HepG2 (cell line): Measurements from ENCODE around the gene PARP14. TPM values are rescaled to one million over a fixed set of nuclear protein-coding genes. Genes with fewer than 3 reads are reported as not detected.

Experiments used
- EHMT2 ChIP-seq: fragments of 200-600 bp; sonication (generic); IDR thresholded peaks from 2 replicates; pipeline ENCODE4 v1.7.0; 2017; ENCODE audit warnings: antibody characterized with exemption, low read depth, low read length, borderline replicate concordance
- ETV6 ChIP-seq: sonication (generic); formaldehyde crosslinking; conservative IDR thresholded peaks from 2 replicates; pipeline ENCODE4 v1.4.0; 2020; ENCODE audit warnings: missing genetic modification reagents
- HDAC2 ChIP-seq: sonication (generic); formaldehyde crosslinking; IDR thresholded peaks from 2 replicates; pipeline ENCODE4 v1.4.0; 2020; ENCODE audit warnings: missing genetic modification reagents
- HOXD1 ChIP-seq: sonication (generic); formaldehyde crosslinking; IDR thresholded peaks from 2 replicates; pipeline ENCODE4 v1.5.0; 2020; ENCODE audit warnings: missing genetic modification reagents
- IKZF1 ChIP-seq: fragments of 450-650 bp; IDR thresholded peaks from 2 replicates; pipeline ENCODE4 v1.7.1; 2016
- MAF1 ChIP-seq: sonication (generic); formaldehyde crosslinking; IDR thresholded peaks from 2 replicates; pipeline ENCODE4 v1.5.0; 2020; ENCODE audit warnings: missing genetic modification reagents, borderline replicate concordance
- SIN3A ChIP-seq: IDR thresholded peaks from 2 replicates; pipeline ENCODE4 v1.6.1; 2011; ENCODE audit warnings: low read depth, mild to moderate bottlenecking, control low read depth, low read length, borderline replicate concordance
- TARDBP ChIP-seq: sonication (generic); formaldehyde crosslinking; IDR thresholded peaks from 2 replicates; pipeline ENCODE4 v1.8.0; 2022; ENCODE audit warnings: mild to moderate bottlenecking, missing genetic modification reagents
- YEATS4 ChIP-seq: sonication (generic); formaldehyde crosslinking; IDR thresholded peaks from 2 replicates; pipeline ENCODE4 v1.4.0; 2020; ENCODE audit warnings: missing genetic modification reagents, borderline replicate concordance
- ZBTB38 ChIP-seq: sonication (generic); formaldehyde crosslinking; IDR thresholded peaks from 2 replicates; pipeline ENCODE4 v1.5.1; 2020; ENCODE audit warnings: mild to moderate bottlenecking, missing genetic modification reagents
- ZMYM2 ChIP-seq: sonication (generic); formaldehyde crosslinking; IDR thresholded peaks from 2 replicates; pipeline ENCODE4 v1.8.0; 2022; ENCODE audit warnings: mild to moderate bottlenecking, missing genetic modification reagents
- ZMYM3 ChIP-seq: sonication (generic); formaldehyde crosslinking; IDR thresholded peaks from 2 replicates; pipeline ENCODE4 v1.5.1; 2020; ENCODE audit warnings: mild to moderate bottlenecking, missing genetic modification reagents
- ZNF572 ChIP-seq: sonication (generic); formaldehyde crosslinking; IDR thresholded peaks from 2 replicates; pipeline ENCODE4 v1.5.1; 2020; ENCODE audit warnings: mild to moderate bottlenecking, missing genetic modification reagents
- ZNF607 ChIP-seq: sonication (generic); formaldehyde crosslinking; IDR thresholded peaks from 2 replicates; pipeline ENCODE4 v1.5.1; 2020; ENCODE audit warnings: missing genetic modification reagents, mild to moderate bottlenecking, borderline replicate concordance
- polyA plus RNA-seq, 8 experiments: library from polyadenylated mRNA; depleted of rRNA in 3 of 8; stranded (reverse) in 7 of 8; unstranded in 1 of 8; fragments of >200 nt; fragmentation: Illumina TruSeq in 4 of 8; extraction: Trizol in 4 of 8; gene quantifications; 2 replicates each; pipeline versions ENCODE4 v1.2.1 to v1.2.3, GENCODE V29; 2011 to 2016; ENCODE audit warnings: low read depth in 4 of 8, missing spikeins in 1 of 8, mixed read lengths in 1 of 8; ENCODE audit not compliant: insufficient read depth in 1 of 8
- total RNA-seq, 5 experiments: library from RNA; depleted of rRNA; stranded (reverse); fragments of >200 nt; fragmentation: Illumina TruSeq; extraction: Trizol; gene quantifications; 2 replicates each; pipeline ENCODE4 v1.2.3, GENCODE V29; 2016; ENCODE audit warnings: low read depth in 1 of 5
- TF ChIP-seq, protein P1 (sequence below): sonication (generic); formaldehyde crosslinking; IDR thresholded peaks from 2 replicates; pipeline ENCODE4 v1.4.0; 2020; ENCODE audit warnings: mild to moderate bottlenecking, missing genetic modification reagents
- TF ChIP-seq, protein P2 (sequence below): sonication (generic); formaldehyde crosslinking; IDR thresholded peaks from 2 replicates; pipeline ENCODE4 v1.4.0; 2020; ENCODE audit warnings: low read depth, mild to moderate bottlenecking, missing genetic modification reagents
- TF ChIP-seq, protein P3 (sequence below): sonication (generic); formaldehyde crosslinking; IDR thresholded peaks from 2 replicates; pipeline ENCODE4 v1.4.0; 2020; ENCODE audit warnings: mild to moderate bottlenecking, missing genetic modification reagents
- TF ChIP-seq, protein P4 (sequence below): sonication (generic); IDR thresholded peaks from 2 replicates; pipeline ENCODE4 v1.6.1; 2016; ENCODE audit warnings: low read depth, borderline replicate concordance
- TF ChIP-seq, protein P5 (sequence below): sonication (generic); formaldehyde crosslinking; IDR thresholded peaks from 2 replicates; pipeline ENCODE4 v1.4.0; 2020; ENCODE audit warnings: missing genetic modification reagents, borderline replicate concordance

Gene PARP14
- total and polyA plus RNA-seq, 2 of the 13 experiments (the other 11 are each of a cell fraction or from before 2014, with no cell fraction given): 9.0 to 19.1 TPM

DNA sequence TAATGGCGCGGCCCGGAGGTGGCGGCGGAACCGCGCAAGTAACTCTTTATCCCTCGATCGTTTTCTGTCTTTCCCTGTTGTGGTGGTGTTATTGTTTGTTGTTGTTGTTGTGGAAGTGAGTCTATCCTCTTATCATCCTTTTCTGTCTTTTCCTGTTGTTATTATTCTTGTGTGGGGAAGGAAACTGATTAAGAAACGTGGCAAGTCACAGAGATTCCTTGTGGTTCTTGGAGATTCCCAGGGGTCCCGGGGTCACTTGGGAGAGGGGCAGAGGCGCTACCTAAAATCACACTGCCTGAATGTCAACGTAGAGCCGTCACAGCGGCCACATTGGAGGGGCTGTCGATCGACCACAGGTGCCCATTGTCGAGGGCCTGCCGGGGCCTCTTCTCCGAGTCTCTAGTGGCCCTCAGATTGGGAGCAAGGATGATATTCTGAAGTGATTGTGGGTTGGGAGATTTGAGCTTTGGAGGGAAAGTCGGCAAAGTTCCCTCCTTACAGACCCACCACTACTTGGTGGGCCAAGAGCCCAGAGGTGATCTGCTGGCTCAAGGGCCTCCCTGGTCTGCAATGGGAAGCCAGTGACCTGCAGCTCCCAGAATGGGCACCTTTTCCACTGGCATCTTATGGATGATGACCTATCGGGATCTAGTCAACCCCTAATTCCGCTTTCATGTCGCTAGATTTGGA is 790 bp downstream of the PARP14 start (continued):
- TF ChIP-seq, protein P1, sequence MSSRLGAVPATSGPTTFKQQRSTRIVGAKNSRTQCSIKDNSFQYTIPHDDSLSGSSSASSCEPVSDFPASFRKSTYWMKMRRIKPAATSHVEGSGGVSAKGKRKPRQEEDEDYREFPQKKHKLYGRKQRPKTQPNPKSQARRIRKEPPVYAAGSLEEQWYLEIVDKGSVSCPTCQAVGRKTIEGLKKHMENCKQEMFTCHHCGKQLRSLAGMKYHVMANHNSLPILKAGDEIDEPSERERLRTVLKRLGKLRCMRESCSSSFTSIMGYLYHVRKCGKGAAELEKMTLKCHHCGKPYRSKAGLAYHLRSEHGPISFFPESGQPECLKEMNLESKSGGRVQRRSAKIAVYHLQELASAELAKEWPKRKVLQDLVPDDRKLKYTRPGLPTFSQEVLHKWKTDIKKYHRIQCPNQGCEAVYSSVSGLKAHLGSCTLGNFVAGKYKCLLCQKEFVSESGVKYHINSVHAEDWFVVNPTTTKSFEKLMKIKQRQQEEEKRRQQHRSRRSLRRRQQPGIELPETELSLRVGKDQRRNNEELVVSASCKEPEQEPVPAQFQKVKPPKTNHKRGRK (CRISPR knock-in tag): no peak
- TF ChIP-seq, protein P2, sequence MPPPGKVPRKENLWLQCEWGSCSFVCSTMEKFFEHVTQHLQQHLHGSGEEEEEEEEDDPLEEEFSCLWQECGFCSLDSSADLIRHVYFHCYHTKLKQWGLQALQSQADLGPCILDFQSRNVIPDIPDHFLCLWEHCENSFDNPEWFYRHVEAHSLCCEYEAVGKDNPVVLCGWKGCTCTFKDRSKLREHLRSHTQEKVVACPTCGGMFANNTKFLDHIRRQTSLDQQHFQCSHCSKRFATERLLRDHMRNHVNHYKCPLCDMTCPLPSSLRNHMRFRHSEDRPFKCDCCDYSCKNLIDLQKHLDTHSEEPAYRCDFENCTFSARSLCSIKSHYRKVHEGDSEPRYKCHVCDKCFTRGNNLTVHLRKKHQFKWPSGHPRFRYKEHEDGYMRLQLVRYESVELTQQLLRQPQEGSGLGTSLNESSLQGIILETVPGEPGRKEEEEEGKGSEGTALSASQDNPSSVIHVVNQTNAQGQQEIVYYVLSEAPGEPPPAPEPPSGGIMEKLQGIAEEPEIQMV: no peak
- 0 out of 2 replicates have a peak, but pooled peaks have one; percentile 15 for TF ChIP-seq SIN3A
- no peak for TF ChIP-seq HDAC2 (CRISPR knock-in tag)
- TF ChIP-seq ZMYM3 (CRISPR knock-in tag): peak; percentile 9; the same call in 1 of the 2 replicates
- TF ChIP-seq, protein P3, sequence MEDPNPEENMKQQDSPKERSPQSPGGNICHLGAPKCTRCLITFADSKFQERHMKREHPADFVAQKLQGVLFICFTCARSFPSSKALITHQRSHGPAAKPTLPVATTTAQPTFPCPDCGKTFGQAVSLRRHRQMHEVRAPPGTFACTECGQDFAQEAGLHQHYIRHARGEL: no peak
- no peak for TF ChIP-seq ZNF607 (CRISPR knock-in tag)
- no peak for TF ChIP-seq ZNF572 (CRISPR knock-in tag)
- no peak for TF ChIP-seq TARDBP
- peak; percentile 57; the same call in 1 of the 2 replicates for TF ChIP-seq ZBTB38 (CRISPR knock-in tag)
- TF ChIP-seq IKZF1: no peak
- TF ChIP-seq, protein P4, sequence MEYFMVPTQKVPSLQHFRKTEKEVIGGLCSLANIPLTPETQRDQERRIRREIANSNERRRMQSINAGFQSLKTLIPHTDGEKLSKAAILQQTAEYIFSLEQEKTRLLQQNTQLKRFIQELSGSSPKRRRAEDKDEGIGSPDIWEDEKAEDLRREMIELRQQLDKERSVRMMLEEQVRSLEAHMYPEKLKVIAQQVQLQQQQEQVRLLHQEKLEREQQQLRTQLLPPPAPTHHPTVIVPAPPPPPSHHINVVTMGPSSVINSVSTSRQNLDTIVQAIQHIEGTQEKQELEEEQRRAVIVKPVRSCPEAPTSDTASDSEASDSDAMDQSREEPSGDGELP: no peak
- TF ChIP-seq, protein P5, sequence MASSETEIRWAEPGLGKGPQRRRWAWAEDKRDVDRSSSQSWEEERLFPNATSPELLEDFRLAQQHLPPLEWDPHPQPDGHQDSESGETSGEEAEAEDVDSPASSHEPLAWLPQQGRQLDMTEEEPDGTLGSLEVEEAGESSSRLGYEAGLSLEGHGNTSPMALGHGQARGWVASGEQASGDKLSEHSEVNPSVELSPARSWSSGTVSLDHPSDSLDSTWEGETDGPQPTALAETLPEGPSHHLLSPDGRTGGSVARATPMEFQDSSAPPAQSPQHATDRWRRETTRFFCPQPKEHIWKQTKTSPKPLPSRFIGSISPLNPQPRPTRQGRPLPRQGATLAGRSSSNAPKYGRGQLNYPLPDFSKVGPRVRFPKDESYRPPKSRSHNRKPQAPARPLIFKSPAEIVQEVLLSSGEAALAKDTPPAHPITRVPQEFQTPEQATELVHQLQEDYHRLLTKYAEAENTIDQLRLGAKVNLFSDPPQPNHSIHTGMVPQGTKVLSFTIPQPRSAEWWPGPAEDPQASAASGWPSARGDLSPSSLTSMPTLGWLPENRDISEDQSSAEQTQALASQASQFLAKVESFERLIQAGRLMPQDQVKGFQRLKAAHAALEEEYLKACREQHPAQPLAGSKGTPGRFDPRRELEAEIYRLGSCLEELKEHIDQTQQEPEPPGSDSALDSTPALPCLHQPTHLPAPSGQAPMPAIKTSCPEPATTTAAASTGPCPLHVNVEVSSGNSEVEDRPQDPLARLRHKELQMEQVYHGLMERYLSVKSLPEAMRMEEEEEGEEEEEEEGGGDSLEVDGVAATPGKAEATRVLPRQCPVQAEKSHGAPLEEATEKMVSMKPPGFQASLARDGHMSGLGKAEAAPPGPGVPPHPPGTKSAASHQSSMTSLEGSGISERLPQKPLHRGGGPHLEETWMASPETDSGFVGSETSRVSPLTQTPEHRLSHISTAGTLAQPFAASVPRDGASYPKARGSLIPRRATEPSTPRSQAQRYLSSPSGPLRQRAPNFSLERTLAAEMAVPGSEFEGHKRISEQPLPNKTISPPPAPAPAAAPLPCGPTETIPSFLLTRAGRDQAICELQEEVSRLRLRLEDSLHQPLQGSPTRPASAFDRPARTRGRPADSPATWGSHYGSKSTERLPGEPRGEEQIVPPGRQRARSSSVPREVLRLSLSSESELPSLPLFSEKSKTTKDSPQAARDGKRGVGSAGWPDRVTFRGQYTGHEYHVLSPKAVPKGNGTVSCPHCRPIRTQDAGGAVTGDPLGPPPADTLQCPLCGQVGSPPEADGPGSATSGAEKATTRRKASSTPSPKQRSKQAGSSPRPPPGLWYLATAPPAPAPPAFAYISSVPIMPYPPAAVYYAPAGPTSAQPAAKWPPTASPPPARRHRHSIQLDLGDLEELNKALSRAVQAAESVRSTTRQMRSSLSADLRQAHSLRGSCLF (CRISPR knock-in tag): no peak
- no peak for TF ChIP-seq ETV6 (CRISPR knock-in tag)
- 0 out of 2 replicates have a peak, but pooled peaks have one; percentile 19 for TF ChIP-seq YEATS4 (CRISPR knock-in tag)
- TF ChIP-seq EHMT2: no peak
- TF ChIP-seq ZMYM2 (CRISPR knock-in tag): peak; percentile 31; the same call in 1 of the 2 replicates
- TF ChIP-seq HOXD1 (CRISPR knock-in tag): peak; percentile 28; the same call in 1 of the 2 replicates
- 0 out of 2 replicates have a peak, but pooled peaks have one; percentile 28 for TF ChIP-seq MAF1 (CRISPR knock-in tag)
